ENCODE measurements around the gene BSN.
"Not testable (repeated sequence)": the region's sequence is repeated elsewhere in the genome, so short reads cannot be mapped to it uniquely, and the experiment has no call there.

BSN gene

DNA sequence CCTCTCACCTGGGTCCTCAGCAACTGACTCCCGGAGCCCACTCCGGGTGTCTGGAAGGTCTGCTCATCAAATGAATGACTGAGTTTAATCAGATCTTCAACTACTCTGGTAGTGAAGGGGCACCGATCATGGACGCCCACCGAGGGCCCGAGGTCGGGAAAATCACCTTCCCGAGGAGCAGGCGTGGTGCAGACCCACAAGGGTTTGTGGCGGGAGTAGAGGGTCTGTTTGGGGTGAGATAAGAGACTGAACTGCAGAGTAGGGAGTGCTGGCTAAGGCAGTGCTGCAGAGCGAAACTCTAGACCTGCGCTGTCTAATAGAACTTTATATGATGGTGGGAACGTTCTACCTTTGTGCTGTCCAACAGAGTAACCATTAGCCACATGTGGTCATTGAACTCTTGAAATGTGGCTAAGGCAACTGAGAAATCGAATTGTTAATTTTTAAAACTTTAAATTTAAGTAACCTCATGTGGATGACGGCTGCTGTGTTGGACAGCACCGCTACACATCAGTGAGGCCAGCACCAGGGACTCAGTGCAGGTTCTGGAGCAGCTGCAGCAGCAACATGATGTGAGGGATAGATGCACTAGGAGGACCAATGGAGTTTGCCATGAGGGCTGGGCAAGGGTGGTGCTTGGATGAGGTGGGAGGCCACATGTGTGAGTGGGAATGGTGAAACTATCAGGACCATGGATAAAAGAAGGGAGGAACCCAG, 135.8 kb downstream of the BSN start:
- Histone ChIP-seq H2AFZ (ENCODE audit: low read length) (peak overlapping the region; percentile 94), H2BK5ac (ENCODE audit: low read length) (peak overlapping the region; percentile 82), H3K9ac (ENCODE audit: low read depth, low read length, poor library complexity) (peak overlapping the region; percentile 70), H3K18ac (ENCODE audit: low read length) (peak overlapping the region; percentile 17), H2AK5ac (ENCODE audit: low read depth, low read length) (peak overlapping the region; percentile 43), H3K14ac (ENCODE audit: low read length) (peak overlapping the region; percentile 38), H2BK12ac (ENCODE audit: low read length) (peak overlapping the region; percentile 22), H3K4me2 (ENCODE audit: insufficient read depth, low read length, poor library complexity, severe bottlenecking) (peak overlapping the region; percentile 97), H3K4me3 (ENCODE audit: low read length in 2 of 2) (peak overlapping the region; percentile 86 to 96)
- not testable (repeated sequence) for H3K27me3 ChIP-seq (ENCODE audit: control insufficient read depth in 3 of 3, insufficient read depth in 3 of 3, low read depth in 1 of 3, low read length in 3 of 3); H2BK15ac ChIP-seq (ENCODE audit: low read length); H3K9me3 ChIP-seq (replicated peaks in 1 of 2; ENCODE audit: control insufficient read depth in 2 of 2, insufficient read depth in 1 of 2, low read depth in 1 of 2, low read length in 2 of 2); H4K8ac ChIP-seq (ENCODE audit: low read depth, low read length); H4K91ac ChIP-seq (ENCODE audit: low read depth, low read length, poor library complexity); H3K4me1 ChIP-seq (ENCODE audit: control insufficient read depth in 2 of 2, insufficient read depth in 1 of 2, low read depth in 1 of 2, low read length in 2 of 2); DNase-seq (ENCODE audit: low spot score); H3K4ac ChIP-seq (ENCODE audit: low read length); H3K23ac ChIP-seq (ENCODE audit: low read depth, low read length, poor library complexity); H3K27ac ChIP-seq (replicated peaks; ENCODE audit: low read length); H3K79me1 ChIP-seq (ENCODE audit: low read depth, low read length); H3K36me3 ChIP-seq (replicated peaks in 1 of 2; ENCODE audit: control insufficient read depth in 2 of 2, insufficient read depth in 2 of 2, low read length in 2 of 2); H2BK120ac ChIP-seq (ENCODE audit: low read depth, low read length)
- WGBS, 2 donors (ENCODE audit: extremely low coverage in 2 of 2, insufficient read length in 2 of 2, insufficient replicate concordance in 1 of 2): no CpG with 5 or more reads among the region's 16 CpGs

DNA sequence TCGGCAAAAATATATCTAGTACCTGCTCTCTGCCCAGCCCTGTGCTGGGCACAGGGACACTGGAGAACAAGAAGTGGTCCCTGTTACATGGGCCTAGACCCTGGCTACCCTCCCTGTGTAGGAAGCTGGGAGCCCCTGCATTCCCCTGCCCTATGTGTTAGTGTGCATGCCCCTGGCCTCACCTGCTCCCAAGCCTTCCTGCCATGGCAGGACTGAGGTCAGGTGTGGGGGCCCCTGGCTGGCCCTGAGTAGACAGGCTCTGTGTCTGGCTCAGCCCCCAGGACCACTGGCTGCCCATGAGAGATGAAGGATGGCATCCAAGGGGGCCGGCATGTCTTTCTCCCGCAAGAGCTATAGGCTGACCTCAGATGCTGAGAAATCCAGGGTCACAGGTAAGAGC, 136.6 kb downstream of the BSN start:
- H2BK5ac ChIP-seq (ENCODE audit: low read length); H3K27ac ChIP-seq (replicated peaks; ENCODE audit: low read length); DNase-seq (ENCODE audit: low spot score); H3K14ac ChIP-seq (ENCODE audit: low read length); H3K9ac ChIP-seq (ENCODE audit: low read depth, low read length, poor library complexity); H2AK5ac ChIP-seq (ENCODE audit: low read depth, low read length); H3K18ac ChIP-seq (ENCODE audit: low read length); H3K36me3 ChIP-seq (replicated peaks in 1 of 2; ENCODE audit: control insufficient read depth in 2 of 2, insufficient read depth in 2 of 2, low read length in 2 of 2); H4K8ac ChIP-seq (ENCODE audit: low read depth, low read length); H4K91ac ChIP-seq (ENCODE audit: low read depth, low read length, poor library complexity); H3K4me1 ChIP-seq (ENCODE audit: control insufficient read depth in 2 of 2, insufficient read depth in 1 of 2, low read depth in 1 of 2, low read length in 2 of 2); H3K9me3 ChIP-seq (replicated peaks in 1 of 2; ENCODE audit: control insufficient read depth in 2 of 2, insufficient read depth in 1 of 2, low read depth in 1 of 2, low read length in 2 of 2); H3K79me1 ChIP-seq (ENCODE audit: low read depth, low read length); H2BK15ac ChIP-seq (ENCODE audit: low read length); H3K4ac ChIP-seq (ENCODE audit: low read length); H2BK120ac ChIP-seq (ENCODE audit: low read depth, low read length); H3K27me3 ChIP-seq (ENCODE audit: control insufficient read depth in 3 of 3, insufficient read depth in 3 of 3, low read depth in 1 of 3, low read length in 3 of 3); H3K4me2 ChIP-seq (ENCODE audit: insufficient read depth, low read length, poor library complexity, severe bottlenecking); H2BK12ac ChIP-seq (ENCODE audit: low read length); H2AFZ ChIP-seq (ENCODE audit: low read length); H3K23ac ChIP-seq (ENCODE audit: low read depth, low read length, poor library complexity): not testable (repeated sequence)
- peak overlapping the region in 1 of 2 donors; percentile 96 for H3K4me3 ChIP-seq (ENCODE audit: low read length in 2 of 2)
- WGBS, 2 donors (ENCODE audit: extremely low coverage in 2 of 2, insufficient read length in 2 of 2, insufficient replicate concordance in 1 of 2): no CpG with 5 or more reads among the region's 3 CpGs

DNA sequence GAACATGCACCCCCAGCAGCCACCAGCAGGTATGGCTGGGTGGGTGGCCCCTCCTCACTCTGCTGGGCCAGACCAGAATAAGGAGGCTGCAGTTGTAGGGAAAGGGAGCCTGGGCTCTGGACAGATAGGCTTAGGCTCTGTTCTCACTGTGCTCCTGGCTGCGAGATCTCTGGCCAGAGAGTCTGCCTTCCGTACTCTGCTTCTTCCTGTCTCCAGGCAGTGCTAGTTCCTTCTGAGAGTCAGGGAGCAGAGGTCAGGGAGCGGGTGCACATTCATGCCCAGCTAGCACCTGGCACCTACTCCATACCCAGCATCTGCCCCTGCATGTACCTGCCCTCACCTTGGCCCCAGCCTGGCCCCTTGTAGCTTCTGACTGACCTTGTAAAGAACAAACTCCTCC, 137.2 kb downstream of the BSN start:
- peak overlapping the region in 1 of 2 donors; percentile 96 for H3K4me3 ChIP-seq (ENCODE audit: low read length in 2 of 2)
- H2BK5ac ChIP-seq (ENCODE audit: low read length); H3K18ac ChIP-seq (ENCODE audit: low read length); H3K23ac ChIP-seq (ENCODE audit: low read depth, low read length, poor library complexity); H3K4ac ChIP-seq (ENCODE audit: low read length); H3K4me1 ChIP-seq (ENCODE audit: control insufficient read depth in 2 of 2, insufficient read depth in 1 of 2, low read depth in 1 of 2, low read length in 2 of 2); H3K27me3 ChIP-seq (ENCODE audit: control insufficient read depth in 3 of 3, insufficient read depth in 3 of 3, low read depth in 1 of 3, low read length in 3 of 3); H3K4me2 ChIP-seq (ENCODE audit: insufficient read depth, low read length, poor library complexity, severe bottlenecking); DNase-seq (ENCODE audit: low spot score); H2BK15ac ChIP-seq (ENCODE audit: low read length); H4K8ac ChIP-seq (ENCODE audit: low read depth, low read length); H2BK12ac ChIP-seq (ENCODE audit: low read length); H3K9ac ChIP-seq (ENCODE audit: low read depth, low read length, poor library complexity); H3K9me3 ChIP-seq (replicated peaks in 1 of 2; ENCODE audit: control insufficient read depth in 2 of 2, insufficient read depth in 1 of 2, low read depth in 1 of 2, low read length in 2 of 2); H3K36me3 ChIP-seq (replicated peaks in 1 of 2; ENCODE audit: control insufficient read depth in 2 of 2, insufficient read depth in 2 of 2, low read length in 2 of 2); H3K14ac ChIP-seq (ENCODE audit: low read length); H3K27ac ChIP-seq (replicated peaks; ENCODE audit: low read length); H4K91ac ChIP-seq (ENCODE audit: low read depth, low read length, poor library complexity); H2AK5ac ChIP-seq (ENCODE audit: low read depth, low read length); H3K79me1 ChIP-seq (ENCODE audit: low read depth, low read length); H2BK120ac ChIP-seq (ENCODE audit: low read depth, low read length); H2AFZ ChIP-seq (ENCODE audit: low read length): not testable (repeated sequence)
- no CpG with 5 or more reads among the region's 3 CpGs for WGBS, 2 donors (ENCODE audit: extremely low coverage in 2 of 2, insufficient read length in 2 of 2, insufficient replicate concordance in 1 of 2)

DNA sequence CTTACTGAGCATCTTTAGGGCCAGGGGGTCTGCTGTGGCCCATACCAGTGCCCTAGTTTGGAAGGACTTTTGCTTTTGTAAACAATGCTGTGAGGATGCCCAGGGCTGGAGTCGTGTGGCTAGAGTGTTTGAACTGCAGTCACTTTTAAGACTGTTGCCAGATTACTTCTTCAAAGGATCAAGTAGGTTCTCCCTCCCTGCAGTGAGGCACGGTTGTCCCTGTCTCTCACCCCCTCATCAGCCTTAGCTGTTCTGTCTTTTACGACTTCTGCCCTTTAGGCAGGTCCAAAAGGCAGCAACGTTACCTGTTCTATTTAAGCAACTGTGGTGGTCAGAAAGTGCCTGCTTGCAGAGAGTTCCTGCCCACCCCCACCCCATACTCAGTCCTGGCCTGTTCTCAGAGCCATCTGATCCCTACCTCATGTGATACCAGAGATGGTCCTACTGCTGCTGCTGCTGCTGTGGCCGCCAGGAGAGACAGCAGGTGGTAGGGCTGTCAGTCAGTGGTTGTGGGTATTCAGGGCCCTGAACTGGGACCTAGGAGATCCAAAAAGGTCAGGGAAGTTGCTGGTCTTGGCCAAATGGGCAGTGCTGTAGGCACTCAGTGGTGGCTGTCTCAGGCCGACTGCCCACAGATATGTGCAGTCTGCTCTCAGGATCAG, 140.3 kb downstream of the BSN start:
- H3K4ac ChIP-seq (ENCODE audit: low read length); H2AFZ ChIP-seq (ENCODE audit: low read length); H4K8ac ChIP-seq (ENCODE audit: low read depth, low read length); H3K4me2 ChIP-seq (ENCODE audit: insufficient read depth, low read length, poor library complexity, severe bottlenecking); H2AK5ac ChIP-seq (ENCODE audit: low read depth, low read length); H4K91ac ChIP-seq (ENCODE audit: low read depth, low read length, poor library complexity); H3K18ac ChIP-seq (ENCODE audit: low read length); H3K4me3 ChIP-seq (ENCODE audit: low read length in 2 of 2); H3K27ac ChIP-seq (replicated peaks; ENCODE audit: low read length); H3K27me3 ChIP-seq (ENCODE audit: control insufficient read depth in 3 of 3, insufficient read depth in 3 of 3, low read depth in 1 of 3, low read length in 3 of 3); H3K14ac ChIP-seq (ENCODE audit: low read length); H3K9me3 ChIP-seq (replicated peaks in 1 of 2; ENCODE audit: control insufficient read depth in 2 of 2, insufficient read depth in 1 of 2, low read depth in 1 of 2, low read length in 2 of 2); H2BK15ac ChIP-seq (ENCODE audit: low read length); H3K4me1 ChIP-seq (ENCODE audit: control insufficient read depth in 2 of 2, insufficient read depth in 1 of 2, low read depth in 1 of 2, low read length in 2 of 2); H3K36me3 ChIP-seq (replicated peaks in 1 of 2; ENCODE audit: control insufficient read depth in 2 of 2, insufficient read depth in 2 of 2, low read length in 2 of 2); H2BK5ac ChIP-seq (ENCODE audit: low read length); H2BK120ac ChIP-seq (ENCODE audit: low read depth, low read length); H3K9ac ChIP-seq (ENCODE audit: low read depth, low read length, poor library complexity); H3K79me1 ChIP-seq (ENCODE audit: low read depth, low read length); H3K23ac ChIP-seq (ENCODE audit: low read depth, low read length, poor library complexity); H2BK12ac ChIP-seq (ENCODE audit: low read length); DNase-seq (ENCODE audit: low spot score): not testable (repeated sequence)
- WGBS, 2 donors (ENCODE audit: extremely low coverage in 2 of 2, insufficient read length in 2 of 2, insufficient replicate concordance in 1 of 2): no CpG with 5 or more reads among the region's 6 CpGs

Measured in neuronal stem cell (in vitro differentiated cells).